ENCODE results near the gene ZNF22. TPM values are rescaled to one million over a fixed set of nuclear protein-coding genes. Genes with fewer than 3 reads are reported as not detected.

The ZNF22 gene
- total and polyA plus RNA-seq, 2 of the 8 experiments (the other 6 are each of a cell fraction or from before 2014, with no cell fraction given) = 18.2 to 45.2 TPM

DNA sequence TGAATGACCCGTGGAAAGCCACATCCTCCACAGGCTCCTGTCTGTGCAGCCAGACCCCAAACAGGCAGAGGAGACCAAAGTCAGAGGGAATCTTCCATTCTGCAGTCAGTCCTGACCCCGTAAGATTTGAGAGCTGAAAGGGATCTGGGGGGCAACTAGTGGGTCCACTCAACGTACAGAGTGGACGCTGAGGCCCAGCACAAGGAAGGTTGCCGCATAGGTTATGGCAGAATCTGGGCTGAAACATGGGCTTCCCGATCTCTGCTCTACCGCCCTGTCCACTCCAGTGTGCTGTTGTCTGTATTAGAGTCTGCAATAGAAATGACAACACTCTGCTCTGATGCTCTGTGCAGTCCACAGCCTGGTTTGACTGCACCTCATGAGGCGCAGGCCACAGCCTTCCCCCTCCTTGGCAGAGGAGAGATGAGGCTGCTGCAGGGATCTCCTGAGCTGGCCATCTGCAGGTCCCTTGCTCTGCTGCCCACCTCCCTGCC is 7.9 kb upstream of the ZNF22 start:
- no peaks in the 10 kb centered on the region for H3K79me2 ChIP-seq (ENCODE audit: control insufficient read depth in 1 of 2, insufficient read depth in 2 of 2, low read length in 2 of 2)
- no peak overlapping the region for H2BK5ac ChIP-seq (ENCODE audit: low read depth, low read length)
- FAIRE-seq (no peak), DNase-seq (ENCODE audit: low read depth in 1 of 2, low spot score in 2 of 2) (no peak)
- no peak overlapping the region; the same call in 1 of the 2 replicates for H2AK5ac ChIP-seq (ENCODE audit: low read depth, low read length)
- H3K27ac ChIP-seq (ENCODE audit: low read depth, low read length) = no peak overlapping the region
- no peak overlapping the region for H2BK20ac ChIP-seq (ENCODE audit: low read length)
- H3K4me1 ChIP-seq (replicated peaks in 1 of 4; ENCODE audit: control insufficient read depth in 3 of 4, insufficient read depth in 4 of 4, low read length in 3 of 4) = peaks cover 4 to 39% (median 22%) of the 10 kb centered on the region in 4 experiments; a peak in 6 of 7 replicates
- no peak overlapping the region for H3K4me3 ChIP-seq (ENCODE audit: extremely low read depth in 1 of 4, insufficient read depth in 2 of 4, low read depth in 3 of 4, low read length in 4 of 4)
- peaks cover 0 to 3% (median 1%) of the 10 kb centered on the region in 4 experiments; a peak in 4 of 7 replicates for H3K27me3 ChIP-seq (replicated peaks in 1 of 4; ENCODE audit: control insufficient read depth in 3 of 4, extremely low read depth in 1 of 4, insufficient read depth in 3 of 4, low read length in 3 of 4)
- H2BK120ac ChIP-seq (replicated peaks; ENCODE audit: low read depth, low read length) = no peak overlapping the region
- H2BK15ac ChIP-seq (ENCODE audit: low read length) = no peak overlapping the region
- no peak overlapping the region for H3K23ac ChIP-seq (ENCODE audit: insufficient read length)
- no peak overlapping the region for H2AFZ ChIP-seq (ENCODE audit: low read length)
- H3K18ac ChIP-seq (ENCODE audit: extremely low read depth, low read length) = no peak overlapping the region
- no peak overlapping the region for H3K4me2 ChIP-seq (ENCODE audit: insufficient read depth in 1 of 2, low read depth in 2 of 2, low read length in 2 of 2)
- H4K8ac ChIP-seq (ENCODE audit: extremely low read depth, insufficient read depth, low read length) = no peak overlapping the region
- H3K56ac ChIP-seq (replicated peaks; ENCODE audit: insufficient read length, low read depth, low read length) = no peak overlapping the region
- ChIA-PET CTCF (ENCODE audit: partially characterized antibody) (interaction anchor here (1.1 to 12.1 kb wide), 6 partner anchors 11 to 93 kb away, joined by 3 to 117 read pairs (median 4); partner anchors contain the start of gene DEPP1), POLR2A (ENCODE audit: partially characterized antibody) (interaction anchor here (0.6 to 1.8 kb wide), 4 partner anchors 11 to 18 kb away, joined by 3 to 5 read pairs (median 4); partner anchors contain the start of gene DEPP1)
- no peaks in the 10 kb centered on the region for H3K23me2 ChIP-seq (ENCODE audit: low read depth, low read length)
- no peak overlapping the region for H3K14ac ChIP-seq (ENCODE audit: insufficient read length)
- no peaks in the 10 kb centered on the region for H4K20me1 ChIP-seq (replicated peaks in 1 of 2; ENCODE audit: control insufficient read depth in 1 of 2, insufficient read depth in 2 of 2, low read length in 2 of 2)
- no peak overlapping the region for H4K91ac ChIP-seq (replicated peaks; ENCODE audit: insufficient read length, low read length)
- H3K4ac ChIP-seq (replicated peaks; ENCODE audit: insufficient read length, low read depth, low read length) = no peak overlapping the region
- TF ChIP-seq TAF1 (IDR thresholded peaks at IDR 0.05; ENCODE audit: low read depth, low read length) (no peak), ASH2L (IDR thresholded peaks at IDR 0.05; ENCODE audit: low read length) (no peak), JUN (IDR thresholded peaks at IDR 0.05; ENCODE audit: low read depth, low read length) (no peak), KDM5A (IDR thresholded peaks at IDR 0.05; ENCODE audit: low read length) (no peak)
- TF ChIP-seq, protein P1, sequence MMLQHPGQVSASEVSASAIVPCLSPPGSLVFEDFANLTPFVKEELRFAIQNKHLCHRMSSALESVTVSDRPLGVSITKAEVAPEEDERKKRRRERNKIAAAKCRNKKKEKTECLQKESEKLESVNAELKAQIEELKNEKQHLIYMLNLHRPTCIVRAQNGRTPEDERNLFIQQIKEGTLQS (IDR thresholded peaks at IDR 0.05; ENCODE audit: insufficient read depth, low read depth, low read length) = no peak
- 91% methylated on average over 8 of the region's 8 CpGs; no CpG with 5 or more reads in 1 of the 2 experiments for WGBS, 2 experiments (ENCODE audit: extremely low coverage in 1 of 2, insufficient coverage in 1 of 2, insufficient read length in 1 of 2, insufficient replicate concordance in 2 of 2, low coverage in 1 of 2, low lambda C conversion rate in 2 of 2, missing lambda C conversion rate in 1 of 2)
- H3K79me1 ChIP-seq (ENCODE audit: low read depth, low read length) = no peaks in the 10 kb centered on the region
- no peaks in the 10 kb centered on the region for H3K9me3 ChIP-seq (ENCODE audit: insufficient read depth in 2 of 2, low read depth in 1 of 2, low read length in 1 of 2)
- H3K36me3 ChIP-seq (ENCODE audit: control insufficient read depth in 2 of 4, insufficient read depth in 4 of 4, low read length in 3 of 4) = peaks cover 0 to 3% (median 1%) of the 10 kb centered on the region in 4 experiments; a peak in 1 of 8 replicates
- no peak overlapping the region for H3K9ac ChIP-seq (replicated peaks in 1 of 4; ENCODE audit: extremely low read depth in 1 of 4, low read depth in 3 of 4, low read length in 3 of 4)
- 0 out of 2 replicates have a peak overlapping the region, but pooled peaks have one; percentile 53 for H2BK12ac ChIP-seq (ENCODE audit: low read depth, low read length)
- H4K5ac ChIP-seq (ENCODE audit: insufficient read length, low read depth, low read length) = no peak overlapping the region
